Mesothelial cell of epicardium (in vitro differentiated cells): ENCODE data around the gene AREG. TPM values are rescaled to one million over a fixed set of nuclear protein-coding genes. Genes with fewer than 3 reads are reported as not detected.

ENCODE experiments used
- DNase-seq, 2 experiments: peaks; one replicate each; pipeline ENCODE4 v3.0.0; 2021; ENCODE audit warnings: low spot score in 2 of 2; ENCODE audit not compliant: unreplicated experiment in 2 of 2
- H3K27ac Mint-ChIP-seq: 2 replicates; pipeline ENCODE4 v1.8.0; 2021; ENCODE audit warnings: mixed read lengths
- H3K27me3 Mint-ChIP-seq: 2 replicates; pipeline ENCODE4 v1.8.0; 2021; ENCODE audit warnings: low read depth, mixed read lengths
- H3K36me3 Mint-ChIP-seq: 2 replicates; pipeline ENCODE4 v1.8.0; 2021; ENCODE audit warnings: mixed read lengths
- H3K4me1 Mint-ChIP-seq: 2 replicates; pipeline ENCODE4 v1.8.0; 2021; ENCODE audit warnings: mixed read lengths
- H3K4me3 Mint-ChIP-seq: 2 replicates; pipeline ENCODE4 v1.8.0; 2021; ENCODE audit warnings: mild to moderate bottlenecking, moderate library complexity, mixed read lengths
- H3K9me3 Mint-ChIP-seq: 2 replicates; pipeline ENCODE4 v1.8.0; 2021; ENCODE audit warnings: mixed read lengths
- total RNA-seq: library from RNA; stranded (reverse); gene quantifications from 3 replicates; pipeline ENCODE4 v1.2.1, GENCODE V29; 2021
- TF ChIP-seq, protein P1 (sequence below): fragments of 200-600 bp; sonication (generic); IDR thresholded peaks from one replicate; pipeline ENCODE4 v1.5.0; 2021; ENCODE audit warnings: antibody characterized with exemption; ENCODE audit not compliant: unreplicated experiment

AREG gene
- total RNA-seq, 1 donor from 2014 or later = 1.5 TPM

- TF ChIP-seq, protein P1, sequence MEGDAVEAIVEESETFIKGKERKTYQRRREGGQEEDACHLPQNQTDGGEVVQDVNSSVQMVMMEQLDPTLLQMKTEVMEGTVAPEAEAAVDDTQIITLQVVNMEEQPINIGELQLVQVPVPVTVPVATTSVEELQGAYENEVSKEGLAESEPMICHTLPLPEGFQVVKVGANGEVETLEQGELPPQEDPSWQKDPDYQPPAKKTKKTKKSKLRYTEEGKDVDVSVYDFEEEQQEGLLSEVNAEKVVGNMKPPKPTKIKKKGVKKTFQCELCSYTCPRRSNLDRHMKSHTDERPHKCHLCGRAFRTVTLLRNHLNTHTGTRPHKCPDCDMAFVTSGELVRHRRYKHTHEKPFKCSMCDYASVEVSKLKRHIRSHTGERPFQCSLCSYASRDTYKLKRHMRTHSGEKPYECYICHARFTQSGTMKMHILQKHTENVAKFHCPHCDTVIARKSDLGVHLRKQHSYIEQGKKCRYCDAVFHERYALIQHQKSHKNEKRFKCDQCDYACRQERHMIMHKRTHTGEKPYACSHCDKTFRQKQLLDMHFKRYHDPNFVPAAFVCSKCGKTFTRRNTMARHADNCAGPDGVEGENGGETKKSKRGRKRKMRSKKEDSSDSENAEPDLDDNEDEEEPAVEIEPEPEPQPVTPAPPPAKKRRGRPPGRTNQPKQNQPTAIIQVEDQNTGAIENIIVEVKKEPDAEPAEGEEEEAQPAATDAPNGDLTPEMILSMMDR = no peak
- Mint-ChIP-seq H3K4me1 (peaks cover 7% of the 10 kb centered on the region), H3K36me3 (no peaks in the 10 kb centered on the region), H3K9me3 (no peaks in the 10 kb centered on the region), H3K4me3 (no peak overlapping the region), H3K27me3 (peaks cover 20% of the 10 kb centered on the region), H3K27ac (no peak overlapping the region)
- no peak for DNase-seq
Observed at GRCh38 chr4:74450298-74450683, 5.4 kb downstream of the AREG start.

DNA sequence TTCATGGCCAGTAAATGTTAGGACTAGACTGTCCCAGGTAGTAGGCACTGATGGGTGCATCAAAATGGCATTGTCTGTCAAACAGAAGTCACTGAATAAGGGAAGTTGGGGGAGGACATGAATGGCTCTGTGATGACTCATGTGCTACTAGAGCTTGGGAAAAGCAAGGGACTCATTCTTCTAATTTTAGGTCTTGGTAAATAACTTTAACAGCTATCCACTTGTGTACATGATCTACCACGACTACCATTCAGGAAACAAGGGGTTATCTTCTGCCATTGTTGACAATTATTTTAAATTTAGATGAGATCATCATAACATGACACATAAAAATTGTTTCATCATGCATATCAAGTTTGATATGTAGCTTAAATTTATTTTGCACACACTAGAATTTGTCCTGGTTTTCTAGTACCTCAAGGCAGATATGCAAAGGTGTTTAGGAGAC is 6.3 kb downstream of the AREG start:
- H3K27ac Mint-ChIP-seq = no peak overlapping the region

GRCh38 chr4:74453037-74453635 is 8.2 kb downstream of the AREG start:
- H3K9me3 Mint-ChIP-seq = no peaks in the 10 kb centered on the region
- no peak overlapping the region for H3K4me3 Mint-ChIP-seq
- DNase-seq = no peak
- TF ChIP-seq, protein P1 = no peak
- no peaks in the 10 kb centered on the region for H3K27me3 Mint-ChIP-seq
- H3K36me3 Mint-ChIP-seq = no peaks in the 10 kb centered on the region
- H3K27ac Mint-ChIP-seq = no peak overlapping the region
- peaks cover 6% of the 10 kb centered on the region for H3K4me1 Mint-ChIP-seq

More for the DNA sequence above, 6.3 kb downstream of the AREG start:
- Mint-ChIP-seq H3K9me3 (no peaks in the 10 kb centered on the region), H3K36me3 (no peaks in the 10 kb centered on the region), H3K4me3 (no peak overlapping the region), H3K27me3 (peaks cover 15% of the 10 kb centered on the region), H3K4me1 (peaks cover 4% of the 10 kb centered on the region)
- no peak for DNase-seq
- TF ChIP-seq, protein P1 = no peak

DNA sequence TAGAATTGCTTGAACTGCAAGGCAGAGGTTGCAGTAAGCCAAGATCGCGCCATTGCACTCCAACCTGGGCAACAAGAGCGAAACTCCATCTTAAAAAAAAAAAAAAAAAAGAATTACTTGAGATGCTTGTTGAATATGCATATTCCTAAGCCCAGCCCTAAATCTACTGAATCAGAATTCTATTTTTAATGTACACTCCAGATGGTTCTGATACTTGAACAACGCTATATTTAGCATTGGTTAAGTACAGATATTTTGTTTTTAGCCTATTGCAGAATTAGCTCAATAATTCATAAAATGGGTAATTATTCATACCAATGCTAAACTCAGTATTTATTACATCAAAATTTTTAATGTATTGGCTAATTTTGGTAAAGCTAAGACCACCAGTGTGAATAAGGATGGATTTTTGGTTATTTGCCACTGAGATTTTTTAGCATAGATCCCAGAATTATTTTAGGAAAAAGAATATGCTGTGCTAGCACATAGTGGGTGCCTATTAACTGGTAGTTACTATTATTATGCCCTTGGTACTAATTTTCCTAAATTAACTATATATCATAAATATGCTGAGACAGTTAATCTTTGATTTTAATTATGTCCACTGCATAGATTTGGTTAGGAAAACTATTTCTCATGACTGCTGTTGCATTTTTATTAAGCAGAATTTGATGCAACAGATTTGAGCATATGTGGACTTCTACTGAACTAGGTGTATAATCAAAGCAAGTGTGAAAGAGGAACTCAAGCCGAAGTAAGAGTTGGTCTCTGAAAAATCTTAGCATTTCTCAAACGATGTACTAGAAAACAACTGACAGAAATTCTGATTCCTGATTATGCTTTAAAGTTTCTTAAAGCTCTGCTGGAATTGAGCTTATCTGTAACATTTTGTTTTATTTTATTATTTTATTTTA is 9.2 kb downstream of the AREG start:
- no peak overlapping the region for H3K27ac Mint-ChIP-seq
- TF ChIP-seq, protein P1 = no peak

GRCh38 chr4:74455361-74456055 is 10.6 kb downstream of the AREG start:
- DNase-seq = no peak
- peaks cover 10% of the 10 kb centered on the region for H3K9me3 Mint-ChIP-seq
- no peaks in the 10 kb centered on the region for H3K36me3 Mint-ChIP-seq
- no peaks in the 10 kb centered on the region for H3K27me3 Mint-ChIP-seq
- H3K27ac Mint-ChIP-seq = no peak overlapping the region
- peaks cover 2% of the 10 kb centered on the region for H3K4me1 Mint-ChIP-seq
- TF ChIP-seq, protein P1 = no peak
- no peak overlapping the region for H3K4me3 Mint-ChIP-seq

More for the DNA sequence above, 9.2 kb downstream of the AREG start:
- Mint-ChIP-seq H3K4me1 (peaks cover 6% of the 10 kb centered on the region), H3K36me3 (no peaks in the 10 kb centered on the region), H3K27me3 (no peaks in the 10 kb centered on the region), H3K9me3 (peaks cover under 1% of the 10 kb centered on the region), H3K4me3 (no peak overlapping the region)
- no peak for DNase-seq
